Measurements from ENCODE around the gene CMTM1. TPM values are rescaled to one million over a fixed set of nuclear protein-coding genes. Genes with fewer than 3 reads are reported as not detected.
"Not testable (repeated sequence)": the region's sequence is repeated elsewhere in the genome, so short reads cannot be mapped to it uniquely, and the experiment has no call there.

Gene CMTM1
- total RNA-seq, 1 donor from 2014 or later: 2.1 TPM

GRCh38 chr16:66623755-66624154 lies 57.5 kb downstream of the CMTM1 start:
- ATAC-seq: no peak
- no peak for DNase-seq
- intact Hi-C loops (cut with micrococcal nuclease): no loop called here

GRCh38 chr16:66627611-66628378 lies 61.6 kb downstream of the CMTM1 start:
- ATAC-seq; intact Hi-C loops (cut with micrococcal nuclease); DNase-seq: not testable (repeated sequence)

Other genes with a start within 250 kb of the CMTM1 start
- 55.0 TPM for gene CDH5, start 199.7 kb upstream of the CMTM1 start, total RNA-seq
- 3.3 TPM for gene BEAN1, start 139.1 kb upstream of the CMTM1 start, total RNA-seq
- gene TK2, start 16.3 kb upstream of the CMTM1 start, total RNA-seq: 16.8 TPM
- gene CKLF, start 13.9 kb upstream of the CMTM1 start, total RNA-seq: 9.1 TPM
- gene CMTM2, start 13.0 kb downstream of the CMTM1 start, total RNA-seq: not detected
- 10.6 TPM for gene CMTM3, start 38.3 kb downstream of the CMTM1 start, total RNA-seq
- gene CMTM4, start 130.3 kb downstream of the CMTM1 start, total RNA-seq: 12.7 TPM
- 80.6 TPM for gene DYNC1LI2, start 185.2 kb downstream of the CMTM1 start, total RNA-seq
- gene TERB1, start 235.1 kb downstream of the CMTM1 start, total RNA-seq: not detected

Data from left ventricle myocardium superior (tissue), 1 donor.